ENCODE data around the gene USP24.

The USP24 gene

DNA sequence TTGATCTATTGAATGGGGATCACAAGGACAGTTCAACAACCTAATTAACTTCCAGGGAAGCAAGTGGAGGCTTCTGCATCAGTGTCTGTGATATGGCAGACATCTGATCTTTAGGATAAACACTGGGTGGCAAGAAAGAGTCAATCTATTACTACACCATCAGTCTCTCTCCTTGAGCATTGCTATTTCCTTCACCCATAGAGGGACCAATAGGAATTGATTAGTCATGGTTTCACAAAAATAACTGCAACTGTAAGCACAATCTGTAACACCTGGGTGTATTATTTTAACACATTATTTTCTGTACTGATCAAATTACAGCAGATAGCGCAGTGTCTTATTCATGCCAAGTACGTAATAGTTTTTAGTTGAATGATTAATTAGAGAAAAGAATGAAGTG is 50.3 kb downstream of the USP24 start:
- no peak for DNase-seq (ENCODE audit: low read depth in 2 of 2)

DNA sequence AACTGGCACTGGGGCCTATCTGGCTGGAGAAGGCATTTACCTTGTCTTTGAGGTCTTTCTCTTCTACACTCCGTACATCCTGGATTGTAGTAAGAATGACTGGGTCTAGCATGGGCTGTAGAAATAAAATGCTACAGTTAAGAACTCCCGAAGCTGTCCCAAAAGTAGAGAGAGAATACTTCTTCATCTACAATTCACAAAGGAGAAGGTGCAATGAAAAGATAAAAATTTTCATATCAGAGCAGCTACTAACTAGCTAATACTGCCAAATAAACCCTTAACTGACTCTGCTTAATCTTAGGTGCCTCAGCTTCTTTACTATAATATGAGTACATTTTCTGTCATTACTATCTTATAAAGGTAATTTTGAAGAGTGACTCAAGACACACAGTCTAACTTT is 55.6 kb downstream of the USP24 start:
- DNase-seq (ENCODE audit: low read depth in 2 of 2), result no peak

DNA sequence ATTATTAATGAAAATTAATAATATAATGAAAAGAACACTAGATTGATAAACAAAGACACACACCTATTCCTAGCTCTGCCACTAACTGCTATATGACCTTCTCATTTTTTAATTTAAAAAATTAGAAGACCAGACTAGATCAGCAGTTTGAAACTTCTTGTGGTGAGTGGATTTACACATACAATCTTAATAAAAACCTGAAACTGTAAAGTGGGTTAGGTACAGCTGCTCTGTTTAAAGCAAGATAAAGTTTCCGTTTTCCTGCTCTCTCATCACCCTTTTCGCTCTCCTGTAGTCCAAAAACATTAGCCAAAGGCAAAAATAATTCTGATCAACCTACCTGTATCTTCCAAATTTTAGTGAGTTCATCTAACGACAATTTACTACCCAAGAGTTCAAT is 58.6 kb downstream of the USP24 start:
- DNase-seq (ENCODE audit: low read depth in 2 of 2), result no peak

DNA sequence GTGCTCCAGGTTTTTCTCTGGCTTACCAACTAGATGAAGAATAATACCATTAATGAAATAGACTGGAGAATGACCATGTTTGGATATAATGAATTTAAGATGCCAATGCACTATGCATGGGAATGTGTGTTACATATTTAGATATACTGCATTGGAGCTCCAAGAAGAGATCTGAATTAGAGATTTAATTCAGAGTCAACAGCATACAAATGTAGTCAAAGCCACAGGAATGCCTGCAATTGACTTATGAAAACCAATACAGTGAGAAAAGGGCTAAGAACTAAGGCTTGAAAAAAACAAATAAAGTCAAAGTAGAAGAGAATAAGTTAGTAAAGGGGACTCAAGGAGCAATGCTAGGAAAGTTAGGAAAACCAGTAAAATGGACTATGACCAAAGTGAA is 59.1 kb downstream of the USP24 start:
- no peak for DNase-seq (ENCODE audit: low read depth in 2 of 2)

DNA sequence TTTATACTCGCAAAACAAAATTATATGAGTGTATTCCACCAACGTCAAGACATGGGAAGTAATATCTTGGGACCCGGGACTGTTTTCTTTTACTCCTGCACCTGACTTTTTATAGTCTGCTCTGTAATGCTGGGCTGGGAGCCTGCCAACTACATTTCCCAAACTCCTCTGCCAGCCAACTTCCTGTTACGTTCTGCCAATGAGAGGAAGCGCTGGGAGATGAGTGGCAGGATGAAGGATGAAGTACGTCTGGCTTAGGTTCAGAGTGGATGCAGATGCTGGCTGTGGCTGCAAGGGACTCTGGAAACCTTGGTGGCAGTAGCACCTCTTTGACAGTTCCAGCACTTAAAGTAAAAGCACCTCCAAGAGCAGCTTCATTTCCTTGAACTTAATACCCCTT is 59.6 kb downstream of the USP24 start:
- no peak for DNase-seq (ENCODE audit: low read depth in 2 of 2)

DNA sequence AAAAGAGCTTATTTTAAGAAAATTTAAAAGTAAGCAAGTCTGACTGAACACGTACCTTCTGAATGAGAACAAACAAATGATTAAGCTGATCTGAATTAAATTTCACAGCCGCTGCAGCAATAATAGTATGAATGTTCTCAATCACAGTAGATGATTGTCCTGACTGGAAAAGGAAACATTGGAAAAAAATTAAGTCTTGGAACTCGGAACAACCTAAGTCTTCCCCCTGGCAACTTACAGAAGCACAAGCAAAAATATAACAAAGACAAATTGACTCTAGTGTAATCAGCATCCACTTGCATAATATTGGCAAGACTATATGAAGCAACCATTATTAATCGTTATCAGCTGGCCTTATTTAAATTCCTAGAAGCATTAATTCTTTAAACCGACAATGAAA is 60.5 kb downstream of the USP24 start:
- no peak for DNase-seq (ENCODE audit: low read depth in 2 of 2)

DNA sequence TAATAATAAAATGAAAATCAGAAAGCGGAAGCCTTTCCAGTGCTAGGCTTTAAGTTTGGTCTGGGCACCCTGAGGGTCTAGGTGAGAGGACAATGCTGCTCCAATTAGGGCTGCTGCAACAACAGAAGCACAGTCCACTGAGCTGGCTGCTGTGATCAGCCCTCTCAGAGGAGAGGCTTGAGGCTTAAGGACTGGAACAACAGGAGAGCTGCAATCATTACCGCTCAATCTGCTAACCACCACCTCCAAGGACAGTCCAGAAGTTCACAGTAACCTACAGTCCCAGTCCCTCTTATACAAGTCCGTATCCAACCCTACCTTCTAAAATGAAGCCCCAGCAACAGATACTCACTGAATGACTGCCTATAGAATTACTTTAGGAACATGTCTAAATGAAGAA is 62.1 kb downstream of the USP24 start:
- no peak for DNase-seq (ENCODE audit: low read depth in 2 of 2)

DNA sequence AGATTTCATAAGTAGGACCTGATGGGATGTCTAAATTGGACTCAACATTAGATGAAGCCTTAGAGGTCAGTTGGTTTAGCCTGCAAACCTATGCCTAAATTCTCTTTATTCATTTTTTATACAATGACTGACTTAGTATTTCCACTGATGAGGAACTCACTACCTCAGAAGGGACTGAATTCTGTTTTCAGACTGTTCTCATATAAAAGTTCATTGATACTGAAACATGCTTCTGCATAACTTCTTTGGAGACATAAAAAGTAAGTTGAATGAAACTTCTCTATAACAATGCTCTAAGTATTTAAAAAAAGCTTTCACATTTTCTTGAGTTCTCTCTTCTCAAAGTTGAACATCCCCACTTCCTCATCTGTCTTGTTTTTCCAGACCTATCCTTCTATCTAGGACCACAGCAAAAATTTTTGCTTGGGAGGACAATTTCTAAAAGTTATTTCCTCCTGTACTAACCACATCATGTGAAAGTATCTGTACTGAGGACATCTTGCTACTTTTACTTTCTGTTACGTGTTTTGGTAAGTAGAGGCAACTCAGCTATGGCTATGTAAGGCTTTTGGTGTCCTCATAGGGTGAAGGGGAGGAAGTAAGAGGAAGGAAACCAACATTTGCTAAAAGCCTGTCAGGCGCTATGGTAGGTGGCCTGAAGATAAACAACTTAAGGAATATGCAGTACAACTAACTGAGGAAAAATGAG is 64.1 kb downstream of the USP24 start:
- DNase-seq (ENCODE audit: low read depth in 2 of 2), result no peak

DNA sequence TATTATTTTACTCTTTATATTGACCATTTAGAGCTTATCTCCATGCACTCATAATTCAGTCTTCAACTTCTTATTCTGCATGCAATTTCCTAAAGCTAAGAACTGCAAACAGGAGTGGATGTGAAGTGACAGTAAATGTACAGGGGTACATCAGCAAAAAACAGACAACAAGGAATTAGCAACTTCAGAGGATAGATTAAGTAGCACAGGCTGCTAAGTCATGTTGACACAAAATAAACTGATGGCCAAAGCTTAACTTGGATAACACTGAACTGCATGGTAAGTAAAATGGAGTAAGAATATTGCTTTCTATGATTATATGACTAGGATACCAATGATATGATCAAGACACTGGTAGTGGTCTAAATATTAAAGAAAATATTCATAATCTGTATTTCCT is 66.5 kb downstream of the USP24 start:
- no peak for DNase-seq (ENCODE audit: low read depth in 2 of 2)

DNA sequence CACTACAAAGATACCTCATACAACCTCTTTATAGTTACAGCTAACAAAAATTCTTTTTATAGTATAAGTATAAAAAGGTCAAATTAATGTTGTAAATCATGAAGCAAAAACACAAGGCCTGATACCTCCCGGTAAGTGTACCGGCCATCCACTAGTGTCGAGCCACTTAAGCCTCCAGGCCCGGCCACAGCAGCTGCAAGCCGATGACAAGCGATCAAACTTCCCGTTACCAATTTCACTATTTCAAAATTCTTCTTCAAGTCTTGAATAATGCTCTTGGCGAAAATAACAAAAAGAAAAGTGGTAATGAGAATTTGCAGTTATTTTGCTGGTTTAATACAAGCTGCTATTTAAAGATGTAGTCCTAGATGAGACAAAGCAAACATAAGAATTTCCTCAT is 67.6 kb downstream of the USP24 start:
- DNase-seq (ENCODE audit: low read depth in 2 of 2), result no peak

DNA sequence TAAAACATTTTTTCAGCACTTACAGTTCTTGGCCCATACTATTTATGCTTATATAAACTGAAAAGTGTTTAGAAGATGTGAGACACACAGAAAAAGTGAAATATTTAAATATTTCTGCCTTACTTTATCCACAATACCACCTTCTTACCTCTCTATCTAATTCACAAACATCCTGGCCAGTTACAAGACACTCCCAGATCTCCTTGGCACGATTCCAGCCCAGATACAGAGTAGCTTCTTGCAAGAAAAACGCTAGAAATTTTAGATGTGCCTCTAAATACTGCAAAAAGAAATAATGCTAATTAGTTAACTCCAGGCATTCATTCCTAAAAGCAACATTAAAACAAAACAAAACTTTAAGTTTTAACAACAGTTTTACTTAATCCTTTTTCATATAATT is 68.4 kb downstream of the USP24 start:
- no peak for DNase-seq (ENCODE audit: low read depth in 2 of 2)

DNA sequence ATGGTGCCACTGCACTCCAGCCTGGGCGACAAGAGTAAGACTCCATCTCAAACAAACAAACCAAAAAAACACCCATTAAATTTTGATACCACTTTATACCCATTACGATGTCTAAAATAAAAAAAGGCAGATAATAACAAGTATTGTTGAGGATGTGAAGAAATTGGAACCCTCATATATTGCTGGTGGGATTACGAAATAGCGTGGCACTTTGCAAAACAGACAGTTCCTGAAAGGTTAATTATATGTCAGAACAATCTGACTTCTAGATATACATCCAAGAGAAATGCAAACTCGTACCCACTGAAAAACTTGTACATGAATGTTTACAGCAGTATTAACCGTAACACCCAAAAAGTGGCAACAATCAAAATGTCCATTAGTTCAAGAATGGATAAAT is 70.3 kb downstream of the USP24 start:
- DNase-seq (ENCODE audit: low read depth in 2 of 2), result no peak

DNA sequence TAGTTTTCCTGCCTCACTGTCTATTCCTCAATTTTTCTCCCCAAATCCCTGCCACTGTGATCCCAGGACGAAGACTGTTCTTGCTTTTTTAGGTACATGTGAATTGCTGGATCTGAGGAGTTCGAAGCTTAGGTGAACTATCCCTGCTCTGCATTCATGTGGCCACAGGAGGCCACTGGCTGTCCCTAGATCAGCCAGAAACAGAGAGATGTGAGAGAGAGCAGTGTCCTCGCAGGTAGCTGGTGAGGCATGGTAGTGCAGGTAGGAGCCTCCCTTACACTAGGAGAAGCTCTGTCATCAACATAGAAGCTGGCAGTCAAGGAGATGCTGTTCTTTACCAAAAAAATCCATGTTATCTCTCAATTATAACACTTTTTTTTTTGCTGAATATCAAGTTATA is 71.5 kb downstream of the USP24 start:
- DNase-seq (ENCODE audit: low read depth in 2 of 2), result no peak

DNA sequence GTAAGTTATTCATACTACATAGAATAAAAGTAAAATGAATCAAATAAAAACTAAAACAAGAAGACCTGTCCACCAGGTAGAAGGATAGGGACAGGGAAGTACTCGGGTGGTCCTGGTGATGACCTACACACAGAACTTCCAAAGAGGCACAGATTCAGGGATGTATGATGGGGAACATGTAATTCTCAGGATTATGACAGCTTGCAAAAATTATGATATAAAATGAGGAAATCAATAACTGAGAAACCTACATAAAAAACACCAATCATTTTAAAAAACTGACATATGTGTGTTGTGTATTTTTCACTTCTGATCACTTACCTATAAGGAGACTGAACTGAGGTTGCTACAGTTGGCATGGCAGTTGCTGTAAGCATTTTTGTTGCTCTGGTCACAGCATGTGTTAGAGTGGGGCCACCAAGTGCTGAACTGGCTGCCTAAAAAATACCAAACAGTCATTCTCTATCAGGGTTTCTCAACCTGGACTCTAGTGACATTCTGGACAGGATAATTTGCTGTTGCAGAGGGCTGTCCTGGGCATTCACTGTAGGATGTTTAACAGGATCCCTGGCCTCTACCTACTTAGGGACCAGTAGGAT is 73.8 kb downstream of the USP24 start:
- DNase-seq (ENCODE audit: low read depth in 2 of 2), result no peak

DNA sequence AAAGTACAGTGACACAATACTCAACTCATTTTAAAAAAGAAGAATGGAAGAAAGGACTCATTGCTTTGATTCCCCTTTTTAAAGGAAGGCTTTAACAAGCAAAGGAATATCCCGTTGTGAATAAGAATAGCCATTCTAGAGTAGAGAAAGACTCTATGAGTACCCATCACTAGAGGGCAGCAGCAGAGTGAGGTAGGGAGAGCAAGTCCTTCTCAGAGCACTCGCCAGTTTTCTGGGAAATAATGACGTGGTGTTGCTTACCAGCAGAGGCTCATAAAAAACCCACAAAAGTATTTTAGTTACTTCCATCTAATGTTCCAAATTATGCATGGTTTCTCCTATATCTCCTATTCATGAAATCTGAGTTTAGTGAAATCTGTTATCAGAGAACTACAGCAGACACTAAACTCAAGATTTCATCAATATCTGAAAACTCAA is 74.6 kb downstream of the USP24 start:
- peak; percentile 47 to 72 for DNase-seq (ENCODE audit: low read depth in 2 of 2)

DNA sequence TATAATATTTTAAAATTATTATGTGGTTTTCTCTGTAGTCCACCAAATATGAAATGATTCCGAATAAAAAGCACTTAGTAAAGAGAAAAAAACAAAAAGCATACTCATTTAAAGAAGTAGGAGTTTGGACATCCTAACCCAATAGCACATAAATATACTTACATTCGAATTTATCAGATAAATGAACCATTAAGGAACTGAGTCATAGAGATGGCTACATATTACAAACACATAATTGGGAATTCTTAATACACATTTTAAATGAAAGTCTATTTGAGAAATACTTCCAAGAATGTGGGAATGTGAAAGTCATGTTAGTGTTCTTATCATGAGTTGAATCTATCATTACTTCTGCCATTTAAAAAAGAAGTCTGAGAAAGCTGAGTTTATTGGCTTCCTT is 75.0 kb downstream of the USP24 start:
- DNase-seq (ENCODE audit: low read depth in 2 of 2), result no peak

DNA sequence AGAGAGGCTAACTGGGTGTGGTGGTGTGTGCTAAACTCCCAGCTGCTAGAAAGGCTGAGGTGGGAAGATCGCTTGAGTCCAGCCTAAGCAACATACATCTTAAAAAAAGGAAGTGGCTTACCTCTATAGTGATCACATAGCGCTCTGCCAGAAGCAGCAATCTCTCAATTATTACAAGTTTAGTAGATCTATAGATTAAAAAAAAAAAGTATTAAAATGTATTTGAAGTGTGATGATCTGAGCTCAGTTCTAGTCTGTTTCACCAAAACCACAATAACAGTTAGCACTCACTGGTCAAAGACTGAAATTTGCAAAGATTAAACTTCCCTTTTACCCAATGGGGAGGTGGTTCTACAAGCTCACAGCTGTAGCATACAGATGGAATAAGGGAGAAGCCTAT is 76.3 kb downstream of the USP24 start:
- DNase-seq (ENCODE audit: low read depth in 2 of 2), result no peak

DNA sequence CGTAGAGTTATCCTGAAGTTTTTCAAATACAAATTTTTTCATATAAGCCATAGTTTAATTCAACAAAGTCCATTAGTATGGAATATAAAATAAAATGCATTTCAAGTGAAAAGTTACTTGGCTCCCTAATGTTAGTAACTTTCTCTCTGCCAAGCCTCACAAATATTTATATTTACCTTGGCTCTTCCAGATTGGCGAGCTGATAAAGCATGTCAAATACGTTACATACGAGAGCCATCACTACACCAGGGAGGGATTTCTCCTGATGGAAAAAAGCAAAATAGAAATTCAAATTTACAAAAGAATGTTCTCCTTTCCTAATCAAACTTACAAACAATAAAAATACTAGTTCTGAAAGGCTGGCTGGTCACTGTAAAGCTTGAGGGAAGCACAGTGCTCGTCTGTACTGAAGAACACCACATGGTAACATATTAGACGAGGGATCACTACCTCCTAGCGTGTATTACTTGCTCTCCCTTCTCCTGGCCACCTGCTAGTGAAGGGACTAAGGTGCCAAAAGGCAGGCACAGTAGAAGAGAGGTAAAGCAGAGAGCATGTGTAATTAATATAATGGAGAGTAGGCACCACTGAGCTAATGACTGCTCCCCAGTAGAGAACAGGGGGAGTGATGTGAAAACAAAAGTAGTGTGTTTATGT is 80.9 kb downstream of the USP24 start:
- no peak for DNase-seq (ENCODE audit: low read depth in 2 of 2)

DNA sequence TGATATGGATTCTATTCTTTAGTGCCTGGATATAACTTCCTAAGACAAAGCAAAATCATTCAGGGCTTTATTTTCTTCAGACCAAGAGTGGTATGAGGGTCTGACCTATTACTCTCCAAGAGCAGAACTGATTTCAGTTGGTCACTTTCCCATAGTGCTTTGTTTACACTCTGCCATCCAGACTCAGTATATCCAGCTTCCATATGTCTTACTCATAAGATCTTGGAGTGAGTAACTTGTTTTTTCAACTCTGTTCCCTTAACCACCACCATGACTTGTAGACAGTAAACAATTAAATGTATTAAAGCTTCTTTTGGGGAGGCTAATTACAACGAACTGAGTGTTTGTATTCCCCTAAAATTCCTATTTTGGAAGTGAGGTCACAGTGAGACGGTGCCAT is 83.4 kb downstream of the USP24 start:
- no peak for DNase-seq (ENCODE audit: low read depth in 2 of 2)

DNA sequence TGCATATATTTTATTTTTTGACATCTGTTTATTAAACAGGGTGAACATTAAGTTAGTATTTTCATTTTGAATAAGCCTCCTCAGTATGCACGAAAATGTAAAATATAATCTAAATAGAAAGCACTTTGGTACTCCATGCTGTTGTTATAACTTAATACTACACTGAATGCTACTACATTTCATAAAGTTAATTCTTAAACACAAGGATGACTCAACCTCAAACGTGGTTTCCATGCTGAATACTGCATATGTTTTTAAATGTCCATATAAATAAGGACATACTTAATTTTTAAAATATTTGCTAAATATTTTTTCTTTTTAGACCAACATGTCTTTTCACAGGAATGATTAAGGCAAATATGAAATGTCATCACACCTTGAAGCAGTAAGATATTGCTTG is 83.9 kb downstream of the USP24 start:
- no peak for DNase-seq (ENCODE audit: low read depth in 2 of 2)

DNA sequence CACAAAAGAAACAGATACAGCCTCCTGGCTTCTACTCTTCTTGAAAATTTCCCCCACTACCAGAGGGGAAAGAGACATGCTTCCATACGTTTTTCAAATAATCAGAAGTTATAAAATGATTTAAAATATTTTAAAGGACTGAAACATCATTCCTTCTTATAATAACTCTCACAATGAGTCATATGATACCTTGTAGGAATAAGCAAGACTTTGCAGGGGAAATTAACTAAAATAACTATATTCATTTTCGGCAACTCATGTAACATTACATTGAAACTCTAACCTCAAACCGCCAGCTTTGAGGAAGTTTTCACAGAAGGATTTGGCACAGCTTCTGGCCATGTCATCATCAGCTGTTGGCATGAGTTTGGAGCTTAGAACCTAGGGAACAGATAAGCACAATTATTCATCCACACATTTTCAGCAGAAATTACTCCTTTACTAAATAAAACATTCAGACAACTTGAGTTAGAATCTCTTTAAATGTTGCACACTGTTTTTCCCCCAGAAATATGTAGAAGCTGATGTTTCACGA is 85.9 kb downstream of the USP24 start:
- no peak for DNase-seq (ENCODE audit: low read depth in 2 of 2)

DNA sequence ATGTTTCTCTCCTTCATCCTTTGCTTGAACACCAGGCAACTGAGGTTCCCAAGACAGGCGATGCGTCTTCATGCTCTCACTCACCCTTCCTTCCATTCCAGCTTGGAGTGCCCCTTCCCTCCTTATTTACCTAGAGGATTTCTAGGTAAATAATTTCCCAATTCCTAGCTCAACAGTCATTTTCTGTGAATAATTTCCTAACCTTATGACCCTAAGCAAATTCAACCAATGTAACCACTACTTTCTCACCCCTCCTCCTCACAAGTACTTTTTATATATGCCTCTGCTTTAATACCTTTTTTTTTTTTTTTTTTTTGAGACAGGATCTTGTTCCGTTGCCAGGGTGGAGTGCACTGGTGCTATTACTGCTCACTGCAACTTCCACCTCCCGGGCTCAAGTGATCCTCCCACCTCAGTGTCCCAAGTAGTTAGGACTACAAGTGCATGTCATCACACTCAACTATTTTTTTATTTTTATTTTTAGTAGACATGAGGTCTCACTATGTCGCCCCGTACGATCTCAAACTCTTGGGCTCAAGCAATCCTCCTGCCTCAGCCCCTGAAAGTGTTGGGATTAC is 86.7 kb downstream of the USP24 start:
- DNase-seq (ENCODE audit: low read depth in 2 of 2), result peak in 1 of 2 donors; percentile 2

DNA sequence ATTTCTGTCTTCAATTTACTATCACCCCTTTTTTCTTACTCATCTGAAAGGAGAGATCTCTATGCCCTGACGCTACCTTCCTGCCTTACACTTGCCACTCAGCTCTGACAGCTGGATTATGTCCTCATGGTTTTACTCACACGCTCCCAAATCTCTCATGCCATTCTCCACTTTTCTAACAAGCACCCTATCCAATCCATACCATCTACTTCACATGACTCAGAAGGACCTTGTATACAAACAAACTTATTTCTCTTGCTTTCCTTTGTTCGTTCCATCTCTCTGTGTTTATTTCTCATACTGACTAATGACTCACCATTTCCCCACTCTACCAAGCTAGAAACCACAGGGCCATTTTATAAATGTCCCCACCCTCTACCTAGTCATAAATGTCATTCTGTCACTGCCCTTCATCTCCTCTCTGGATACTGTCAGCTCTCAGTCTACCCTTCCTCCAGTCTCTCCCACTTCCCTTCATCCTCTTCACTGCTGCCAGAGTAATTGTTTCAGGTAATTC is 87.3 kb downstream of the USP24 start:
- DNase-seq (ENCODE audit: low read depth in 2 of 2), result no peak

Measured in stimulated activated CD8-positive, alpha-beta memory T cell treated with anti-CD3 and anti-CD28 coated beads, Interleukin-7, amount 100 ng/mL, for 4 hours (primary cell).